Thyroid gland (tissue), 4 donors: ENCODE results near the gene CFAP97.

Experiments used
- CTCF ChIP-seq, 6 experiments: fragments of 200-600 bp in 3 of 6; fragments of 450-650 bp in 3 of 6; sonication (generic) in 3 of 6; IDR thresholded peaks; one replicate each; pipeline ENCODE4 v1.5.1; 2016 to 2019; ENCODE audit warnings: antibody characterized with exemption in 6 of 6, mild to moderate bottlenecking in 2 of 6, inconsistent platforms in 1 of 6, moderate library complexity in 1 of 6
- POLR2A ChIP-seq, 2 donors: fragments of 450-650 bp; IDR thresholded peaks; one replicate each; pipeline ENCODE4 v1.6.1; 2017; ENCODE audit warnings: antibody characterized with exemption in 2 of 2, mild to moderate bottlenecking in 2 of 2, moderate library complexity in 1 of 2

- TF ChIP-seq POLR2A (IDR thresholded peaks at IDR 0.05): no peak
- no peak for TF ChIP-seq CTCF (IDR thresholded peaks at IDR 0.05)
Observed at GRCh38 chr4:185217408-185217975, 13.7 kb upstream of the CFAP97 start.
